Measurements from ENCODE around the gene ZNF407.

ZNF407 gene

DNA sequence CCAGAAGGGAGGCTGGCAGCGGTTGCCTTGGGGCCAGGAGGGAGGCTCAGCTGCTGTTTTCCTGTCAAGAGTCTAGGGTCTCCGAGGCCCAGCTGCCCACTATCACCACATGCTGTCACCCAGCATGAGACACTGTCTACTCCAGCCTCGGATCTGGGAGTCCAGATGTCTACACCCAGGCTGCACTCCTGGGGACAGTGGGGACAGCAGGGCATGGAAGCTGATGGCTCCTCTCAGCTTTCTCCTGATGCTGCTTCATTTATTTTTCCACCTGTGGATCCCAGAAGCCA, 477.3 kb downstream of the ZNF407 start:
- H3K79me2 ChIP-seq, result no peaks in the 10 kb centered on the region
- no peaks in the 10 kb centered on the region for H3K4me1 ChIP-seq
- H2AFZ ChIP-seq, result no peak overlapping the region
- no peaks in the 10 kb centered on the region for H3K27me3 ChIP-seq (ENCODE audit: control insufficient read depth, insufficient read depth, low read length)
- H3K4me2 ChIP-seq (ENCODE audit: low read length), result no peak overlapping the region
- no peak overlapping the region for H3K9ac ChIP-seq
- H3K27ac ChIP-seq, result no peak overlapping the region
- no peaks in the 10 kb centered on the region for H3K36me3 ChIP-seq (ENCODE audit: control insufficient read depth, insufficient read depth, low read length)
- H3K9me3 ChIP-seq (ENCODE audit: control insufficient read depth, low read length), result peaks cover 2% of the 10 kb centered on the region
- no peak overlapping the region for H3K4me3 ChIP-seq (ENCODE audit: low read depth, low read length)
- TF ChIP-seq, protein P1, sequence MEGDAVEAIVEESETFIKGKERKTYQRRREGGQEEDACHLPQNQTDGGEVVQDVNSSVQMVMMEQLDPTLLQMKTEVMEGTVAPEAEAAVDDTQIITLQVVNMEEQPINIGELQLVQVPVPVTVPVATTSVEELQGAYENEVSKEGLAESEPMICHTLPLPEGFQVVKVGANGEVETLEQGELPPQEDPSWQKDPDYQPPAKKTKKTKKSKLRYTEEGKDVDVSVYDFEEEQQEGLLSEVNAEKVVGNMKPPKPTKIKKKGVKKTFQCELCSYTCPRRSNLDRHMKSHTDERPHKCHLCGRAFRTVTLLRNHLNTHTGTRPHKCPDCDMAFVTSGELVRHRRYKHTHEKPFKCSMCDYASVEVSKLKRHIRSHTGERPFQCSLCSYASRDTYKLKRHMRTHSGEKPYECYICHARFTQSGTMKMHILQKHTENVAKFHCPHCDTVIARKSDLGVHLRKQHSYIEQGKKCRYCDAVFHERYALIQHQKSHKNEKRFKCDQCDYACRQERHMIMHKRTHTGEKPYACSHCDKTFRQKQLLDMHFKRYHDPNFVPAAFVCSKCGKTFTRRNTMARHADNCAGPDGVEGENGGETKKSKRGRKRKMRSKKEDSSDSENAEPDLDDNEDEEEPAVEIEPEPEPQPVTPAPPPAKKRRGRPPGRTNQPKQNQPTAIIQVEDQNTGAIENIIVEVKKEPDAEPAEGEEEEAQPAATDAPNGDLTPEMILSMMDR (IDR thresholded peaks at IDR 0.05), result no peak

DNA sequence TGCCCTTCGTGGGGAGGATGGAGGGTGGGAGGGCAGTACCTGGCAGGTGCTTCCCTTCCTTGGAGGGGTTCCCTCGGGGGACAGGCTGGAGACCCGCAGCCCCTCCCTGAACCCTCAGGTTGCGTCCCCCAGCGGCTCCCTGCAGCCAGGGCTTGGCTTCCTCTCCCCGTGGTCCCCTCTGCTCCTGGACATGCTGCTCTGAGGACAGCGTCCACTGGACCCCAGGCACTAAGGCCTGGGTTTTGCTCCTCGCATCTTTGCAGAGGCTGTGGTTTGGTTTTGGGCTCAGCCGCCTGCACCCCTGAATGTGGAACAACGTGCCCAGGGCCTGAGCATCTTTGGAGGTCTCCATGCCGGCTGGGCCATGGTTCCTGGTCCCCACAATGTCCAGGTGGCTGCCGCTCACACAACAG, 477.8 kb downstream of the ZNF407 start:
- Histone ChIP-seq H3K4me3 (ENCODE audit: low read depth, low read length) (no peak overlapping the region), H3K27ac (no peak overlapping the region), H3K79me2 (no peaks in the 10 kb centered on the region), H3K36me3 (ENCODE audit: control insufficient read depth, insufficient read depth, low read length) (no peaks in the 10 kb centered on the region), H2AFZ (no peak overlapping the region), H3K27me3 (ENCODE audit: control insufficient read depth, insufficient read depth, low read length) (no peaks in the 10 kb centered on the region), H3K9ac (no peak overlapping the region), H3K4me2 (ENCODE audit: low read length) (no peak overlapping the region), H3K4me1 (no peaks in the 10 kb centered on the region), H3K9me3 (ENCODE audit: control insufficient read depth, low read length) (peaks cover 2% of the 10 kb centered on the region)
- TF ChIP-seq, protein P1 (IDR thresholded peaks at IDR 0.05), result no peak

DNA sequence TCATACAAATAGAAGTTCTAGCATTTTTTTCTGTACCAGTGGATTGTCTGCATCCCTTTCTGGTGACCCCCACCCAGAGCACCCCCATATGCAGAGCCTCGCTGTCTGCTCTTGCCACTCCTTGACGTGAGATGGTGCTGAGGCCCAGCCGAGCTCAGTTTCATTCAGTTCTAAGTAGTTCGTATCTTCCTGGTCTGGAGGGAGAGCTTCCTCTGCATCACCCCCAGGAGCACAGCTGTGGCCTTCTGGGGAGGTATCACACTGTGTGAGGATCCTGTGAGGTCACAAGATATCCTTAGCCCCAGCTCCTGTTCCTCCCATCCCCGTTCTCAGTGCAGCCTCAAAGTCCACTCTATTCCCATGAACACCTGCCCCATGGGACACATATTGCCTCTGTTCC, 478.6 kb downstream of the ZNF407 start:
- H3K27ac ChIP-seq, result no peak overlapping the region
- TF ChIP-seq, protein P1 (IDR thresholded peaks at IDR 0.05), result no peak
- no peaks in the 10 kb centered on the region for H3K4me1 ChIP-seq
- no peak overlapping the region for H2AFZ ChIP-seq
- H3K4me2 ChIP-seq (ENCODE audit: low read length), result no peak overlapping the region
- H3K36me3 ChIP-seq (ENCODE audit: control insufficient read depth, insufficient read depth, low read length), result no peaks in the 10 kb centered on the region
- H3K79me2 ChIP-seq, result no peaks in the 10 kb centered on the region
- no peak overlapping the region for H3K9ac ChIP-seq
- H3K4me3 ChIP-seq (ENCODE audit: low read depth, low read length), result no peak overlapping the region
- peaks cover 2% of the 10 kb centered on the region for H3K9me3 ChIP-seq (ENCODE audit: control insufficient read depth, low read length)
- H3K27me3 ChIP-seq (ENCODE audit: control insufficient read depth, insufficient read depth, low read length), result no peaks in the 10 kb centered on the region

DNA sequence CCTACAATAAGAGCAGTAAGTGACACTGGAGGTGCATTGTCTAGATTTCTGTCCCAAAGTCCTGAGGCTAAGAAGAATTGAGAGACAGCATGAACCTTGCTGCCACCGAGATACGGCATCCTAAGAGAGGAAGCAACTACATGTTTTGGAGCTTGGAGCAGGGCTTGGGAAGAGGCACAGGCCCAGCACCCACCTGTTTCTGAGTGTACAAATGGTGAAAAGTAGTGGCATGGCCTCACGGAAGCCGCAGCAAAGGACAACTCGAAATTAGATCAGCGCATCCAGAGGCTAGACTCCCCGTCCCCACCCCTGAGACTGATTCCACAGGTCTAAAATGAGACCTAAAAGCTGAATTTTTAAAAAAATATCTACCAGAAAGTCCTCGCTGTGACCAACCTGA, 483.8 kb downstream of the ZNF407 start:
- H3K9me3 ChIP-seq (ENCODE audit: control insufficient read depth, low read length), result peaks cover 2% of the 10 kb centered on the region
- H3K9ac ChIP-seq, result no peak overlapping the region
- no peaks in the 10 kb centered on the region for H3K4me1 ChIP-seq
- H3K27me3 ChIP-seq (ENCODE audit: control insufficient read depth, insufficient read depth, low read length), result no peaks in the 10 kb centered on the region
- no peak overlapping the region for H3K27ac ChIP-seq
- no peak overlapping the region for H3K4me2 ChIP-seq (ENCODE audit: low read length)
- no peaks in the 10 kb centered on the region for H3K36me3 ChIP-seq (ENCODE audit: control insufficient read depth, insufficient read depth, low read length)
- H2AFZ ChIP-seq, result no peak overlapping the region
- H3K79me2 ChIP-seq, result no peaks in the 10 kb centered on the region
- no peak overlapping the region for H3K4me3 ChIP-seq (ENCODE audit: low read depth, low read length)
- TF ChIP-seq, protein P1 (IDR thresholded peaks at IDR 0.05), result no peak

DNA sequence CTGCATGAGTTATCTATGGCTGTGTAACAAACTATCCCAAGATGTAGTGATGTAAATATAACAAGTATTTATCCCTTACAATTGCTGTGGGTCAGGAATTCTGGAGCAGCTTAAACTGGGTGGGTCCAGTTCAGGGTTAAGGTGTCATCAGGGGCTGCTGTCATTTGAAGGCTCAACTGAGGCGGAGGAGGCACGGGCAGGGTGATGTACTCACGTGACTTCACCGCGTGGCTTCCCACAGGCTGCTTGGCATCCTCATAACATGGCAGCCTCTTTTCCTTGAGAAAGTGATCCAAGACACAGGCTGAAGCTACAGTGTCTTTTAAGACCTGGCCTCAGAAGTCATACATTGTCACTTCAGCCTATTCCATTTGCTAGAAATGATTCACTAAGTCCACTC, 485.5 kb downstream of the ZNF407 start:
- Histone ChIP-seq H3K4me2 (ENCODE audit: low read length) (no peak overlapping the region), H3K4me3 (ENCODE audit: low read depth, low read length) (no peak overlapping the region), H3K9me3 (ENCODE audit: control insufficient read depth, low read length) (no peaks in the 10 kb centered on the region), H3K9ac (no peak overlapping the region), H3K4me1 (no peaks in the 10 kb centered on the region), H2AFZ (no peak overlapping the region), H3K79me2 (no peaks in the 10 kb centered on the region), H3K27me3 (ENCODE audit: control insufficient read depth, insufficient read depth, low read length) (no peaks in the 10 kb centered on the region), H3K36me3 (ENCODE audit: control insufficient read depth, insufficient read depth, low read length) (no peaks in the 10 kb centered on the region), H3K27ac (no peak overlapping the region)
- TF ChIP-seq, protein P1 (IDR thresholded peaks at IDR 0.05), result no peak

All from parathyroid adenoma (tissue), 2 donors.